HG03432 (cell line): ENCODE data around the gene ETS1.

Source experiments
- ATAC-seq: cut with Tn5 transposase; IDR thresholded peaks from one replicate; pipeline ENCODE4 v1.9.1; 2021; ENCODE audit warnings: mild to moderate bottlenecking, moderate library complexity; ENCODE audit not compliant: unreplicated experiment

The ETS1 gene

DNA sequence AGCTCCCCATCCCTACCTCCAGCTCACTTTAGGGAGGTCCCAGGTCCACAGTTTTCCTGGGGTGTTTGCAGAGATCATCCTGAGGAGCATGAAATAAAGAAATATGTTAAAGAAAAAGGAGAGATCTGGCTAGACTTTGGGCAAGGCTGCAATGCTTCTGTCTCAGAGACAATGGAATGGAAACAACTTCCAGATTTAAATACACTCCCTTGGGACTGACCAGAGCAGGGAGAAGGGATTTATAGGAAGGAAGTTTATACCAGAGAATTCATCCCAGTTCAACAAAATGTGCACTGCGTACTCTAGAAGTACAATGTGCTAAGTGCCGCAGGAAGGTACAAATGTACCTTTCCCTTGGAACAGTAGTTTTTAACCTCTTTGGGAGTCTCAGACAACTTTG, 40.4 kb downstream of the ETS1 start:
- no peak for ATAC-seq

DNA sequence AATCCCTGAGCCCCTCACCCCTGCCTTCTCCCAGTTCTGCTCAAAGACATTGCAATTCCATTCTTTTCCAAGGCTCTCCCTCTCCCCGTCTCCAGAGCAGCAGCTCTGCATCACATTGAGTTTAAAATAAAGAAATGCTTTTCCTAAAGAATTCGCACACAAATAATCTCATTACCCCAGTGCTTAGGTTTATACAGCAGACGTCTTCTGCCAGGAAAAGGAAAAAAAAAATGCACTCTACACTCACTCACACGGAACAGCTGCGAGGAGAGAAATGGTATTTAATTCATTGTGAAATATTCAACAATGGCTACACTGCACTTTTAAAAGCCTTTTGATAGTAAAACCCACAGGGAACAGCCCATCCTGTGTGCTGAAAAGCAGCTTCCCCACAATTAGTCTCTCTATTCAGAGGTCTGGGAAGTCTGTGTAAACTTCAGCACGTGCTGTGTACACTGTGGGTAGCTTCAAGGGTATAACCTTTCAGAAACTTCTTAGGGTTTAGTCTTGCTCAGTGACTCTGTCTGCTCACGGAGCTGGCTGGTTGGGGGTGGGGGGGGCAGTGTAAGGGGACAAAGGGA, 42.8 kb downstream of the ETS1 start:
- ATAC-seq: no peak

DNA sequence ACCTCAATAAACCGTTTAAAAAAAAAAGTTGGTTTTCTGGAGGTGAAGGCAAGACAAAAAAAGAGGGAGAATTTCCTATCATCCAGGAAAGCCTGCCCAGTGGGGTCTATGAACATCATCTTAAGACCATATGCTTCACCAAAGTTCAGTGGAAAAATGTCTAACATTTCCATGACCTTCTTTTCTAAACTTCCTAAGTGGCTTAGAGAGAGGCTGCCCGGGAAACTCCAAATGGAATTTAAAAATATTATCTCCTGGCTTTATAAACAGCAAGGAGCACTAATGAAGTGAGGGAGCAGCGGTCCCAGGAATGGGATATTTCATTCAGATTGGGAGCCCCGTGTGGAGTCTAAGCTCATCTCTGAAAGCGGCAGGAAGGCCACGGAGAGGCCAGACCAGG, 46.9 kb downstream of the ETS1 start:
- no peak for ATAC-seq

DNA sequence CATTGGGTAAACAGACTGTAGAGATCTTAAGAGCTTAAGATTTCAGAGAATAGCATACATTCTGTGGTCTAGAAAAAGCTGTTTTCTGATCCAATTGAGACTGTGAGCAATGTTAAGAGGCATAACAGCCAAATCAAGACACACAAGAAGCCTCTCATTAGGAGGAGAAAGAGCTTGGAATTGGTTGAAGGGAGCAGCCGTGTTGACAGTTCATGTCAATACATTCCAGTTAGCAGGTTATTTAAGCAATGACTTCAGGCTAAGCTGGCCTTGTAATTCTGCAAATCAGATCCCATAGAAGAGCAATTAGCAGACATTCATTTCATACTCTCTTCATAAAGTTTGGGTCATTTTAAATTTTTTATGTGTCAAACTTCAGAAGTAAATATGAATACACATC, 50.9 kb downstream of the ETS1 start:
- ATAC-seq: no peak

DNA sequence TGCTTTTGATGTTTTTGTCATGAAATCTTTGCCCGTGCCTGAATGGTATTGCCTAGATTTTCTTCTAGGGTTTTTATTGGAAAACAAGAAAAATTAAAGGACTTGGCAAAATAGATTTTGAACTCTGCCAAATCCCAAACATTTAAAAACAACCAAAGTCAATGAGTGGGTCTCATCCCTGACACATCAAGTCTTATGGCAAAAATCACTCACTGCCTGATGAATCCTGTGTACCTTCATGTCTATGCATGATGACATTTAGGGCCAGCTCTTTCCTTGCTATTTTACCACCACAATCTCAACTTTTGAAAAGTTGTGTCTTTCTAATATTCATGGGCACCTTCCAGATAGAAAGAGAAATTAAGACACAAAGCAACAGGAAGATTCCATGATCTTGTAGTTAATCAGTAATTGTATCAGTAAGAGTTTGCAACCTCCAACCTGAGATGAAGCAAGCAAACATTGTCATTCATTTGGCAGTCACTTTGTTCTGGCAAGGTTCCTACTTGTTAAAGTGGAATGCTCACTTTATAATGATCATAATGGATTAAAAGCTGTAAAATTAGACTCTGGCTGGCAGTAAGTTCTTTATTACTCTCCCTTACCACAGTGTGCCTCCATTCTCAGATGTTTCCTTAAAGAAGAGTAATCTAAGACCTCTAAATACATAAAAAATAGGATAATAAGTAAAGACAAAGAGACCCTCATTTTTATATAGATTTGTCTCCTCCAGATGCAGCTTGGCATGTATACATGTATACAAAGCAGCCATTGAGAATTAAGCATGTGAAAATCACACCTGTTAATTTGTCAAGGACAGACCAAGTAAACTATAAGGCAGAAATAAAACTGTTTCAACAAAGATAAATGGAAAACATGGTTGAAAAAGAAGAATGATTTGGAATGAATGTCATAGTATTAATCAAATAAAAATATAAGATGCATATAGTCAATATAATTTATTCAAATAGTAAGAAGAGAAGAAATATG, 51.6 kb downstream of the ETS1 start:
- no peak for ATAC-seq

DNA sequence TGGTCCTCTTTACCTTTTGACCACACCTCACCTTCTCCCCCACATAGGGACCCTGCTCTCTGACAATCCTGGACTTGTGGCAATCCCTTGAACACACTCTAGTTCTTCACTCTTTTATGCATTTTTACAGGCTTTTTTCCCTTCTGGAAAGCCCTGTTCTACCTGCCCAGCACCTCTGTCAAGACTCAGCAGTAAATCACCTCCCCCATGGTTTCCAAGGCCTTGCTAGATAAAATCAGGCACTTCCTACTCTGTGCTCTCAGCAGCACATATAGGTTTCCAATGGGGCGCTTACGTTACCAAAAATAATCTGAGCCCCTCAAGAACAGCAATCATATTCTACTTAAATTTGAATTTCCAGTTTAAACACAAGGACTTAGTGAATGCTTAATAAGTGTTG, 53.9 kb downstream of the ETS1 start:
- no peak for ATAC-seq

DNA sequence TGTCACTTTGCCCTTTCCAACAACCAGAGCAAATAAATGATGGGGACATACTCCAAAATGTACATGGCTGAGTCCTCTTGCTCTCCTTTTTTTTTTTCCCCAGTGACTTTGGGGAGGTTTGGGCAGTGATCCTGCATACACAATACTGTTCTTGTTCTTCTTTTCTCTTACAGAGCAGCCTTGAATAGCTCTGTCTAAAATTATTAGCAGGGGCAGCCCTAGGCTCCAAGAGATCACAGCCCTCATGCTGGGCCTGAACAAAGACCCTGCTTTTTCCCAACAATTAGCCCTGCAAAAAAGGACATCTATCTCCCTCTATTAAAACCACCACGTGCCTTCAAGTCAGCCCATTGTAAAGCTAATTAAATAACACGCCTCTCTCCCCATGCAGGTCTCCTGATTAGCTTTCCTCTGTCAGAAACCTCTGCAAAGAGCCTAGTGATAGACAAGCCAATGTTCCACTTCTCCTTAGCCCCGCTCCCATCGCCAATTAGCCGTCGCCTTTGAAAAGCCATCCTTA, 54.7 kb downstream of the ETS1 start:
- ATAC-seq: no peak

DNA sequence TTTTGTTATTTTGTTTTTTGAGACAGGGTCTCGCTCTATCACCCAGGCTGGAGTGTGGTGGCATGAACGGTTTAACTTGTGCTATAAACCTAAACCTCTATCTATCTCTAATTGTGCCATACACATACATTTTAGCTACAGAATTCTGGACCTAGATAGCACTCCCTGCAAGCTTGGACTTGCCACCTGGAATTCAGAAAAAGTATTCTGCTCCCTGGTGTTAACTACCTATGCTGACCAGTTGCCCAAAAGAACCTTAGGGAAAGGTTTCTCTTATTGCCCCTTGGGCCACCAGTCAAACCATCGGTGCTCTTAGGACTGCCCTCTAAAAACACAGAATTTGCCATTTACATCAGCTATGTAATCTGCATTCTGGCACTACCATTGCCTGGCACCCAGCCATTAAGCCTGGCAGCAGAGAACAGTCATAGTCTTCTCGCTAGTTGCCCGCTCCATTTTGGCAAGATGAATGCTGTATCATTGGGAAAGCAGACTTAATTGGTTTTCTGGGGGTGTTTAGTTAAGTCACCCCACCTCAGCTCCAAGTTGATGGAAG, 55.3 kb downstream of the ETS1 start:
- ATAC-seq: no peak

DNA sequence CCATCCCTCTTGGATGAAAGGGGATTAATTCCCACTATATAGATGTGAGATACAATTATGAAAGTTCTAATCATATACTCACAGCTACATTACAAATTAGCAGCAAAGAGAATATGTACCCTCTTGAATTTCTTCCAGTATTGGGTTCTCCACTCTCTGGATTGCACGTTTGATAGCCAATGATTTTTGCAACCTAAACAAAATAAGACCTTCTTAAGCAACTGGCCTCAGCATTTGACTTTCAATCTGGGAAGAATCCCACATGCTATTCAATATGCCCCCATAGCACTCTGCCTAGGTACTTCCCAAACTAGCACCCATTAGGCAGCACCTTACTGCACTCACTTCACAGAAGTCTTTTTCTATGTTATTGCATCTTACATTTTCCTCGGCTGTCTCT, 55.8 kb downstream of the ETS1 start:
- ATAC-seq: no peak

DNA sequence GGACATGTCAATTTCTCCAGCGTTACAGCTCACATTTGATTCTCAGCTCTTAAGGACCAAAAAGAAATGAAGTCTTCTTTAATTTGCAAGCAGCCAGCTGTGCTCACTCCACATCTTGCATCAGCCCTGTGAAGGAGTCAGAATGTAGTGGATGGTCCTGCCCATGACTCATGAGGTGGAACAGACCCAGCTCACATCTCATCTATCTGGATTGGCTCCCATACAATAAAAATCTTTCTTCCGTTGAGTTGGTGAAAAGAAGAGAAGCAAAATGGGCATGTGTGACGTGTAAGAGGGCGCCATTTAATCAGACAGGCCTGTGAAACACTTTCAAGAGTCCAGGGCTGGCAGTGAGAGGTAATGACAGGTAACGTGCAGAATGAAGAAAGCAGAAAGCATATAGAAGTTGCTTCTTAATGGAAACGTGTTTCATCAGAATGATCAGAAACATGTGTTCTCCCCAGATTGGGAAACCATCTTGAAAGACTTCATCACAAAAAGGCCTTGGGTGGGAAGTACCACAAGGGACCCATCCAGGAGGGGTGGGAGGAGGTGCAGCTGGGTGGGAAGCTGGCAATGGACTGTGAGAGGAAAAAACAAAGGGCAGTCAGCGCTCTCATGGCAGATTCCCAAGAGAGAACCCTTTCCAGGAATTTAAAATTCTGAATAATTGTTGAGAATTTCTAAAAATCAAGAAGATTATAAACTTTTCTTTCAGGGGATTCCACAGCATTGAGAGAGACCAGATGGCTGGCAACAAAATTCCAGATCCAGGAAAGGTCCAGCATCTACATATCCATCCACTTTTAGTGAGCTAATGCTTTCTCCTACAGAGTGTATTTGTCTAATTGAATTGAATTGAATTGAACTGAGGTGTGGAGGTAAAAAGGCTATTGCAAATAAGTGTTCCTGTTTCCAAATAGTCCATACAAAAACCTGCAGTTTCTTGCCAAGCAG, 57.0 kb downstream of the ETS1 start:
- no peak for ATAC-seq

DNA sequence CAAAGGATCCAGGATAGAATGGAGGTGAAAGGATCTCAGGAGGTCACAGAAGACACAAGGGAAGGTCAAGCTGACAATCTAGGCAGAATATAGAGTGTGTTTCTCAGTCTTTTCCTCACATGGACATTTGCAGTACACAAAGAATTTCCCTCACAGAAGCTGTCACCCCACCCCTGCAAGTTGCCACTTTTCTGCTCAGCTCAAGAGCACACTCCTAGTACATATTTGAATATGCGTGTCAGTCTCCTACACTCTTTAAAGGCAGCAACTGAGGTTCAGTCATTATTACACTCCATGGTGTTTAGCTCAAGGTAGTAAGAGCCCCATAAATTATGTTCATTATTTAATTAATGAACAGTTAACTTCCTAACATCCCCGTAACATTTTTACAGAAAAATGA, 59.1 kb downstream of the ETS1 start:
- ATAC-seq: no peak

DNA sequence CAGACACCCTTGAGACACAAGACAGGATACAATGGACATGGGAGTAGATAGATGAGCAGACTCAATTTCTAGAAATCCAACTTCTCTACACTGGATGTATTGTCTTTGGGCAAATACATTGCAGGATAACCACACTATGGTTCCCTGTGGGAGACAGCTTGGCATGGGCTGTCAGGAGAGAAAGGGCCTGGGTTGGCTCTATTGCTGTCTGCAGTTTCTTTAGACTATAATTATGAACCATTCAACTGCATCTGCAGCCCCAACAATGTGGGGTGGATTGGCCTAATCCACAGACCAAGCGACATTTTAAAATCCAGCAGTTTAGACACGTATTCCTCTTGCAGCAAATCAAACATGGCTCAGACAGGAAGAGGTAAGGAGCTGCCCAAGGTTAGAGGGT, 60.3 kb downstream of the ETS1 start:
- ATAC-seq: no peak

DNA sequence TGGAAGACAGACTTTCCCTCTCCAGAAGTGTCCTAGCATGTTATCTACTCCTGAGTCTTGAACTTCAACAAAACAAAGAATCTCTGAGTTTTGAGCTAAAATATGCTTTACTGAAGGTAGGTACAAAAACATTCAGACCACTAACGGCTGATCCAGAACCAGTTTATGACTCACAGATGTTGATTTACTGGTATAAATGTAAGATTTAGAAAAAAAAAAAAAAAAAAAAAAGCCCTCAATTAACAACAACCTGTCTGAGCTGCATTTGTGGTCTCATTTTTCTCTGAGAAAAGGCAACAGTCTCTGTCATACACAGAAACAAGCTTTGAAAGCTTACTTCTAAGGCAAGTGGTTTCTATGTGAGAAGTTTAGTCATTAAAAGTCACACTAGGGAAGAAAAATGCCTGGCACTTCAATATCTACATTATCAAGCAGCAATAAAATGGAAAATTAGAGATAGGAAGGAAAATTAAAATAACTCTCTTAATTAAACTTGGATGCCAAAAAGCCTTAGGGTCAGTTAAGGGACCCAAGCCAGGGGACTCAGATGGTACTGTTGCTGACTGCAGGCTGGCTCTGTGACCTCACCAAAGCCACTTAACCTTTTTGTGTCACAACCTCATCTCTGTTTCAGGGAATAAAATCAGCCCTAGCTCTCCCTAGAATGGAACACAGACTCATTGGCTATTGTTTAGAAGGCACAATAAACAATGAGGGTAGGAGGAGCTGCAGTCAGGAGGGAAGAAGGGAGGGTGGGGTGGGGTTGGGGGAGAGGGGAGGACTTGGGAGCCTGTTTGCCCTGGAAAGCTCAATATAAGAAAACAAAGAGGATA, 61.7 kb downstream of the ETS1 start:
- ATAC-seq: no peak

DNA sequence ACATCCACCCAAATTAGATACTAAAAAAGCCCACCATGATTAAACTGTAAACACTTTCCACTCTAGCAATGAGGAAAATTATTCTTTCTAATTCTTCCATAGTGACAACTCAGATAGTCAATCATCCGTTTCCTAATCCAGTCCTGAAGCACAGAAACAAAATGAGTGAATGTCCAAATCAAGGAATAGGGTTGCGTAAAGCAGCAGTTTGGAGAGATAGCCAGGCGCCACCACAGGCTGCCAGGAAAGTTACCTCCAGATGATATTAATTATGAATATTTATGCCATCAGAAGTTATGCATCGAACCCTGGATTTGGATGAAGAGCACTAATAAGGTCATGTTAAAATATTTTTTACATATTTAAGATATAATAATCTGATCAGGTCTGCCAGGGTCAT, 63.2 kb downstream of the ETS1 start:
- ATAC-seq: no peak

DNA sequence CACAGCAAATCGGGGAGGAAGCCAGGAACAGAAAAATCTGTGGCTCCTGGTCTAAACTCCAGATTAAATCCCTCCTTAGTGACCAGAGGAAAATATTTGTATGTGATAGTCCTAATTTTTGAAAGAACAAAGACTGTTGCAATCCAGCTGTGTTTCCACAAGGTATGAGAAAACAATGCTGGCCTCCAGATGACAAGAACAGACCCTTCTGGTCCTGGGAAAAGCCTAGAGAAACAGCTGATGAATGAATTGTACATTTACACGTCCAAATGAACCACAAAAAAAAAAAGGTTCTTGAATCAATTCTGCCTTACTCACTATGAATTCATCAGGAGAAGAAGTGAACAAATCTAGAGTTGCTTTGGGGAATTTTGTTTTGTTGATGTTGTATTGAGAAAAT, 63.7 kb downstream of the ETS1 start:
- no peak for ATAC-seq

DNA sequence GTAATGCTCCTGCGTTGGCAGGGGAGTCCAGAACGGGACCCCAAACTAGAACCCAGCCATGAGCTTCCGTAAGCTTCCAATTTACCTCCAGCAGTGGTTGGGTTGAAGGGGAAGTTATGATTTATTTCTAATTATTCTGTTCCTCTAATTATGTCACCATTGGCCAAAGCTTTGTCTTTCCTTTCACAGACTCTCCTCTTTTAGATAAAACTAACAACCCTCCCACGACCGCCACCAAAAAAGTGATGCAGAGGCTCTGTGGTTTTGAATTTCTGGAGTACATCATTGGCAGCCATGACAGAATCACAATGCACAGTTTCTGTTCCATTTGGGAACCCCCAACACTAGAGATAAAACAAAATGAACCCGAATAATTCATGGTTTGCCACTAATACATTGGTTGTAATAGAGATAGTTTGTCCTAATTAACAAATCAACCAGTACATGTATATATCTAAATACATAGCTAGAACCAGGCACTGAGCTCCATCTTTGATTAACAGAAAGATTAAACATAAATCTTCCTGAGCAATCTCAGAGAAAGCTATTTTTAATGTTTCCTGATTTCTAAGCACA, 64.3 kb downstream of the ETS1 start:
- ATAC-seq: no peak

DNA sequence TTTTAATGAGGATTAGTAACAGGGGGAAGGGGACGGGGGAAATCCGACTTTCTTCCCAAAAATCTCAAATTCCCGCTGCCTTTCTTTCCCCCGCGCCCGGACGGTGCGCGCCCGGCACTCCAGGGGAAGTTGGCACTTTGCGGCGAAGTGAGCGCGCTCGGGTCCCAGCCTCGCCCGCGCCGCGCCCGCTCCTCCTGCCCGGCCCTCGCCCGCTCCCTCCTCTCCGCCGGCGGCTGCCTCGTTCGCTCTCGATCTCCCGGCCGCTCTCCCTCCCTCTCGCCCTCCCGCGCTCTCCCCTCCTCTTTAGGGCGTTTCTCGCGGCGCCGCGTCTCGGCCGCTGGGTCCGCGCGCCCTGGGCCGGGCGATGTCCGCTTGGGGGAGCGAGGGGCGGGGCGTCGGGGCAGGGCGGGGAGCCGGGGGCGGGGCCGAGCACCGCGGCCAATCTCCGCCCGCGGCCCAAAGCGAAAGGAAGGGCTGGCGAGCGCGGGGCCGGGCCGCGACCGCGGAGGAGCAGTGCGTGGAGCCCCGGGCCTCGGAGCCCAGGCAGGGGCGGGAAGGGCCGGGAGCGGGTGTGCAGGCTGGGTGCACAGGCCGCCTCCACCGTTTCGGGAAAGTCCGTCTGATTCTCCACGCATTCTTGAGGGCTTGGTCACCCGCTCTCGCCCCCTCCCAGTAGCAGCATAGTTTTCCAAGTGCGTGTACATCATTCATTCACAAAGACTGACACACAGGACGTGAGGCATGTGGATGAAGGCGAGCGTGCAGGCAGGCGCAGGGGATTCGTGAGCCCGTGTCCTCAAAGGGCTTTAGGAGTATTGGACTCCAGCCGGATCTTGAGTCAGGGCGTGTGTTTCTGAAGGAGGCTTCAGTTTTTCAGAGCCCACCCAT, 65.1 kb downstream of the ETS1 start:
- peak; percentile 89 for ATAC-seq

DNA sequence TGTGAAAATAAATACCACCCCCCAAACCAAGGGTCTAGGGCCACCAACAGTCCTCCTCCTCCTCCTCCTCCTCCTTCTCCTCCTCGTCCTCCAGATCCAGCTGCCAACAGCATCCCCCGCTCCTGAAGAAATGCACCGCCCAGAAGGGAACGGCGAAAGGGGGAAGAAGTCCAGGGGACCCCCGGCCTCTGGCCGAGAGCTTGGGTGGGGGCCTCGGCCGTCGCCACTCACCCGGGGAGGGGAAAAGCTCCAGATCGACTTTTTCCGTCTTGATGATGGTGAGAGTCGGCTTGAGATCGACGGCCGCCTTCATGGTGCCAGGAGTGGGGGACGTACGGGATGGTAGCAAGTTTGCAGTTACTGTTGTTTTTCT, 65.7 kb downstream of the ETS1 start:
- ATAC-seq: no peak
